ENCODE results near the gene C15orf62. TPM values are rescaled to one million over a fixed set of nuclear protein-coding genes. Genes with fewer than 3 reads are reported as not detected.

The C15orf62 gene
- total RNA-seq, 1 donor from 2014 or later, result 1.4 TPM

DNA sequence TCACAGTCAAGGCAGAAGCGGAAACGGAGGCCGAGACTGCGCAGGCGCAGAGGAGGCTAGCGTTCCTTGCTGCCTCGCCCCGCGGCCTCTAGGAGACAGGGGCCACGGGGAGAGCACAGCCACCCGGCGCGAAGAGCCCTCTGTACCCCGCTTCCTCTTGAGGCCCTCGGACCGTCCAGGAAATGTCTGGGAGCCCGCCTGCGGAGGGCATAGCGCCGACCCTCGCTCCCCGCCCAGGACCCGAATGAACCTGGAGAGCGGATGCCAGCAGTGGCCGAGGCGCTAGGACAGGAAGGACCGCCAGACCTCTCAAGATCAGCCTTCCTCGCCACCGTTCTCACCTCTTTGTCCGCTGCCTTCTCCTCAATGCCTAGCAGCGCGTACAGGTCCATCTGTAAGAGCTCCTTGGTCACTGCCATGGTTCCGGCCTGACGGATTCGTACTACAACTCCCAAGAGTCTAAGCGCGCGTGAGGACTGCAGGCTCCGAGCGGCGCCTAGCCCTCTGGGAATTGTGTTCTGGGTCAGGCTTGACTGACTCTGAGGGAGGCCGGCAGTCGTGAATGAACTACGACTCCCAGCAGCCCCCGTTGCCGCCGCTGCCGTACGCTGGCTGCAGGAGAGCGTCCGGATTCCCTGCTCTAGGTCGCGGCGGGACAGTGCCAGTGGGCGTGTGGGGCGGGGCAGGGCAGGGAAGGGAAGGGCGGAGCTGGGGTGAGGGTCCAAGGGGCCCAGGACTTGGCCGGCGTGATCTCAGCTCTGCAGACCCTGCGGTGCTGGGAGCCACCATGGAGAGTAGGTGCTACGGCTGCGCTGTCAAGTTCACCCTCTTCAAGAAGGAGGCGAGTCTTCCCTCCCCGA lies 37.5 kb downstream of the C15orf62 start, which contains the start of the genes DNAJC17 and ZFYVE19:
Gene DNAJC17 (minus strand): TSS at position 446 of the 860 bp plus-strand sequence. CDS start 27 bp downstream, at position 419.
Gene ZFYVE19 (plus strand): TSS at position 62 of the 860 bp plus-strand sequence. CDS start 501 bp downstream, at position 563.
- no peaks in the 10 kb centered on the region for H3K27me3 ChIP-seq (ENCODE audit: control insufficient read depth, insufficient read depth, low read length)
- DNase-seq (ENCODE audit: low read depth), result peak; percentile 93
- peak within 1 kb of the TSS; percentile 94 for H3K4me3 ChIP-seq (ENCODE audit: low read depth, low read length)
- TF ChIP-seq, protein P1, sequence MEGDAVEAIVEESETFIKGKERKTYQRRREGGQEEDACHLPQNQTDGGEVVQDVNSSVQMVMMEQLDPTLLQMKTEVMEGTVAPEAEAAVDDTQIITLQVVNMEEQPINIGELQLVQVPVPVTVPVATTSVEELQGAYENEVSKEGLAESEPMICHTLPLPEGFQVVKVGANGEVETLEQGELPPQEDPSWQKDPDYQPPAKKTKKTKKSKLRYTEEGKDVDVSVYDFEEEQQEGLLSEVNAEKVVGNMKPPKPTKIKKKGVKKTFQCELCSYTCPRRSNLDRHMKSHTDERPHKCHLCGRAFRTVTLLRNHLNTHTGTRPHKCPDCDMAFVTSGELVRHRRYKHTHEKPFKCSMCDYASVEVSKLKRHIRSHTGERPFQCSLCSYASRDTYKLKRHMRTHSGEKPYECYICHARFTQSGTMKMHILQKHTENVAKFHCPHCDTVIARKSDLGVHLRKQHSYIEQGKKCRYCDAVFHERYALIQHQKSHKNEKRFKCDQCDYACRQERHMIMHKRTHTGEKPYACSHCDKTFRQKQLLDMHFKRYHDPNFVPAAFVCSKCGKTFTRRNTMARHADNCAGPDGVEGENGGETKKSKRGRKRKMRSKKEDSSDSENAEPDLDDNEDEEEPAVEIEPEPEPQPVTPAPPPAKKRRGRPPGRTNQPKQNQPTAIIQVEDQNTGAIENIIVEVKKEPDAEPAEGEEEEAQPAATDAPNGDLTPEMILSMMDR (IDR thresholded peaks at IDR 0.05; ENCODE audit: insufficient read depth, low read length, poor library complexity, severe bottlenecking), result no peak
- no peaks in the 10 kb centered on the region for H3K36me3 ChIP-seq (ENCODE audit: control insufficient read depth, insufficient read depth, low read length)

DNA sequence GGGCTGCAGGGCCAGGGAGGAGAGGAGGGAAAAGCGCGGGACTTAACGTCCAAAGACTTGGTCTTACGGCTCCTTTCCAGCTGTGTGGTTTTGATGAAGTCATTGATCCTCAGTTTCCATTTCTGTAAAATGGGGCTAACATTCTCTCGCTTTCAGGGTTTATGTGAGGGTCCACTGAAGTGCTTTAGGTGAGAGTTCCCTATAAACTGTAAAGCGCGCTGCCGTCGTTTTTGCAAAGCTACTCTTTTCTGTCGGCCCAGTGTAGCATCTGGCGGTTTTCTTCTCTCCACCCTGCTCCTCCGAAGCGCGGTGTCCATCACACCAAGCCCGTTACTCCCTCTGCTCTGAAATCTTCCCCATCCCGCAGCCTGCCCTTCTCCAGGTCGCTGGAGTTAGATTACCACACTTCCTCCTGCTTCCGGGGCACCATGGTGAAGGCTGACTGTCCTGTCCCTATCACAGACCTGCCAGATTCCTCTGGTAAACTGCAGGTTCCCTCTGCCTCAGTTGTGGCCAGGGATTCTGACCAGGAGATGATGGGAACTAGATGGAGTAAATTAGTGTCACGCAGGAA lies 38.2 kb downstream of the C15orf62 start:
- DNase-seq (ENCODE audit: low read depth), result no peak
- no peaks in the 10 kb centered on the region for H3K27me3 ChIP-seq (ENCODE audit: control insufficient read depth, insufficient read depth, low read length)
- peak overlapping the region; percentile 94 for H3K4me3 ChIP-seq (ENCODE audit: low read depth, low read length)
- H3K36me3 ChIP-seq (ENCODE audit: control insufficient read depth, insufficient read depth, low read length), result no peaks in the 10 kb centered on the region
- TF ChIP-seq, protein P1 (IDR thresholded peaks at IDR 0.05; ENCODE audit: insufficient read depth, low read length, poor library complexity, severe bottlenecking), result no peak

DNA sequence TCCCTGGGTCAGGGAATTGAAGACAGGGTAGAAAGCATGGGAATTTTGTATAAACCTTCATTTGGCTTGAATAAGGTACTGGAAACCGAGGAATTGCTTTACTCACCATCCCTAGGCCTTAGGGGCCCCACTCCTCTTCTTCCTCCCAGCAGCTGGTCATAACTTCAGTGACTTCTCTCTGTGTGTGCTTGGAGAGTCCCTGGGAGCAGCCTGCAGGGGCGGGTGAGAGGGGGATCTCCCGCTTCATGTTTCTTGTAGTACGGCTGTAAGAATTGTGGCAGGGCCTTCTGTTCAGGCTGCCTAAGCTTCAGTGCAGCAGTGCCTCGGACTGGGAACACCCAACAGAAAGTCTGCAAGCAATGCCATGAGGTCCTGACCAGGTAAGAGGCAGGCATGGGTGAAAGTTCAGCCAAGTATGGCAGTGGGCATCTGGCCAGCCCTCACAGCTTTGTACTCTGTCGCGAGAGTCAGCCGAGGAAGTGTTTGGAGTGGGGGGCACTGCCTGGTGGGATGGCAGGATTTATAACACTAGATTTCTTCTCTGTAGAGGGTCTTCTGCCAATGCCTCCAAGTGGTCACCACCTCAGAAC lies 39.2 kb downstream of the C15orf62 start:
- Histone ChIP-seq H3K4me3 (ENCODE audit: low read depth, low read length) (no peak overlapping the region), H3K36me3 (ENCODE audit: control insufficient read depth, insufficient read depth, low read length) (no peaks in the 10 kb centered on the region), H3K27me3 (ENCODE audit: control insufficient read depth, insufficient read depth, low read length) (no peaks in the 10 kb centered on the region)
- TF ChIP-seq, protein P1 (IDR thresholded peaks at IDR 0.05; ENCODE audit: insufficient read depth, low read length, poor library complexity, severe bottlenecking), result no peak
- no peak for DNase-seq (ENCODE audit: low read depth)

DNA sequence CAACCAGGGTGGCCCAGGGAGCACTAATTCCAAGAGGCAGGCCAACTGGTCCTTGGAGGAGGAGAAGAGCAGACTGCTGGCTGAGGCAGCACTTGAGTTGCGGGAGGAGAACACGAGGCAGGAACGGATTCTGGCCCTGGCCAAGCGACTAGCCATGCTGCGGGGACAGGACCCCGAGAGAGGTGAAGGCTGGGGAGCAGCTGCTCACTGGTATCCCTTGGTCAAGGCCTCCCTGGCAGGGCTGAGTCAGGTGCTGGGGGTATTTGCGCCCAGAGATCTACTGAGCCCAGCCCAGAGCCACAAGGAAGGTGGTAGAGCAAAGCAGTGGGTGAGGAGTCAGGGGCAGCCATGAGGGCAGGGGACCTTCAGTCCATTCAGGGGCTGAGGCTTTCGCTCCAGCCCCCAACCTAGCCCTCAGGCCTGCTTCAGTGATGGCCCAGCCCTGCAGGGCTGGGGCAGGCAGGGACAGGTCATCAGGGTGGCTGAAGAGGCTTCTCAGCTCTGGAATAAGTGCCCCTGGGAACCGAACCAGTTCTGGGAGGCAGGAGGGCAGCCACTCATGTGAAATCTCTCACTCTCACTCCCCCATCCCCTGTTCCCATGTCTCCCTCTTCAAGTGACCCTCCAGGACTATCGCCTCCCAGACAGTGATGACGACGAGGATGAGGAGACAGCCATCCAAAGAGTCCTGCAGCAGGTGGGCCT lies 43.1 kb downstream of the C15orf62 start:
- no peaks in the 10 kb centered on the region for H3K36me3 ChIP-seq (ENCODE audit: control insufficient read depth, insufficient read depth, low read length)
- no peak overlapping the region for H3K4me3 ChIP-seq (ENCODE audit: low read depth, low read length)
- TF ChIP-seq, protein P1 (IDR thresholded peaks at IDR 0.05; ENCODE audit: insufficient read depth, low read length, poor library complexity, severe bottlenecking), result no peak
- no peak for DNase-seq (ENCODE audit: low read depth)
- H3K27me3 ChIP-seq (ENCODE audit: control insufficient read depth, insufficient read depth, low read length), result no peaks in the 10 kb centered on the region

DNA sequence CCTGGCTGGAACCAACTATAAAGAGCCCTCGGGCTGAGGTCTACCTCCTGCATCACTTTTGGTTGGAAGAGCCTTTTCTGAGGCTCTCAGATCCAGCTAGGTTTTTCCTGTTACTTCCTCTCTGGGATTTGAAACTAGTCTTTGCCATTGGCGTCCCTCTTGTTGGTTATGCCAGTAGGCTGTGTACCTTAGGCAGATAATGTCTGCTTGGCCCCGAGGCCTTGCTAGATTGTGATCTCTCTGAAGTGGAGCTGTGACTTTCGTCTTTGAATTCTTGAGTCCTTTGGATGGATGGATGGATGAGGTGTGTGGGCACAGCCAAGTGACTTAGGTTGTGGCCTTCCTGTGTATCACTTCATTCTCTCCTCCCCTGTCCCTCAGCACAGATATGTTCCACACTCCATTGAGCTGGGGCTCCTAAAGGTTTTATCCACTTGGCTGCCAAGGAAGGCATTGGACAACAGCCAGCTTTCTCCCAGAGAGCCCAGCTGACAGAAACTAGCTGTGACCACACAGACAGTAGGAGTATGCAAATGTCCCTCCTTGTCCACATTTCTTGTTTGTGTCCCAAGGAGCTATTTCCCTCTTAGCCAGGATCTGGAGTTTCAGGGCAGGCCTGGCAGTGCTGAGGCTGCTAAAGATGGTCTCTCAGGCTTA lies 45.4 kb downstream of the C15orf62 start:
- no peak overlapping the region for H3K4me3 ChIP-seq (ENCODE audit: low read depth, low read length)
- no peaks in the 10 kb centered on the region for H3K27me3 ChIP-seq (ENCODE audit: control insufficient read depth, insufficient read depth, low read length)
- H3K36me3 ChIP-seq (ENCODE audit: control insufficient read depth, insufficient read depth, low read length), result no peaks in the 10 kb centered on the region
- TF ChIP-seq, protein P1 (IDR thresholded peaks at IDR 0.05; ENCODE audit: insufficient read depth, low read length, poor library complexity, severe bottlenecking), result no peak
- no peak for DNase-seq (ENCODE audit: low read depth)

Measured in kidney epithelial cell (primary cell).